Activated CD4-positive, alpha-beta T cell treated with anti-CD3 and anti-CD28 coated beads, Interleukin-2, amount 50 U/mL, for 4 hours (primary cell): Measurements from ENCODE around the gene MRPS15.
A peak's percentile ranks its signal among the peaks of the same experiment; 100 is the strongest.

Experiments
- DNase-seq, 2 experiments: peaks; one replicate each; pipeline ENCODE4 v3.0.0-alpha.2; 2020

Gene MRPS15

GRCh38 chr1:36417931-36418330 lies 46.3 kb downstream of the MRPS15 start:
- no peak for DNase-seq

GRCh38 chr1:36415661-36416326 lies 48.4 kb downstream of the MRPS15 start:
- no peak for DNase-seq

GRCh38 chr1:36414384-36414783 lies 49.8 kb downstream of the MRPS15 start:
- DNase-seq: no peak

DNA sequence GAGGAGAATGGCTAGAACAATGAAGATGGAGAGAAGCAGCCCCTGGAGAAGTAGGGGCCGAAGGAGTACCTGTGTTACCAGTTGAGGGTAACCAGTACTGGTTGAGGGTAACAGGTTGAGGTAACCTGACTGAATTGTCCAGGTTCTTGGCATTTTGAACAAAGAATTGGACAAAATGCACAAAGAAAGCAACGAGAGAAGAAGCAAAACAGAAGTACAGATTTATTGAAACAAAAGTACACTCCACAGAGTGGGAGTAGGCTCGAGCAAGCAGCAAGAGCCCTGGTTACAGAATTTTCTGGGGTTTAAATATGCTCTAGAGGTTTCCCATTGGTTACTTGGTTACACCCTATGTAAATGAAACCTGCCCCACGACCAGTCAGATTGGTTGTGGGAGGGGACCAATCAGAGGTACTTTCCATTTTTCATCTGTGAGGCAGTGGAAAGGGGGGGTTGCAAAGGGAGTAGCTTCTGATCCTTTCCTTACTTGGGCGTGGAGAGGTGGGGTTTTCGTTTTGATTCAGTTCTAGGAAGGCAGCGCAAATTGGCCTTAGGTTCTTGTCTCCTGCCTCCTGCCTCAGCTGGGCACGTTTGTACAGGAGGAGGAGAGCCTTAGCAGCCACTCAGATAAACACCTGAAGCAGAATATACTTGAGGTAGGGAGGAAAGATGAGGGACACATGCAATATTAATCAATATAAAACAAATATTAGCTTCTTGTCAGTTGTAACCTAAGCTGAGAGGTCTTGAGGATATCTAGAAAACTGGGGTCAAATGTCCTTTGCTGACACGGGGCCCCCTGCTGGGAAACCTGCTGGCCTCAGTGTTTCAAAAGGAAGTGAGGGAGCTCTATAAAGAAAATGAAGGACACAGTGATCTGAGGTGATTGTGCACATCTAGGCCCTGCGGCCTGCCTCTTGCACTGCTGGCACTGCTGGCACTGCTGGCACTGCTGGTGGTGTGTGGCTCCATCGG lies 52.2 kb downstream of the MRPS15 start:
- DNase-seq: peak; percentile 21 to 27

GRCh38 chr1:36408479-36408878 lies 55.7 kb downstream of the MRPS15 start:
- no peak for DNase-seq

DNA sequence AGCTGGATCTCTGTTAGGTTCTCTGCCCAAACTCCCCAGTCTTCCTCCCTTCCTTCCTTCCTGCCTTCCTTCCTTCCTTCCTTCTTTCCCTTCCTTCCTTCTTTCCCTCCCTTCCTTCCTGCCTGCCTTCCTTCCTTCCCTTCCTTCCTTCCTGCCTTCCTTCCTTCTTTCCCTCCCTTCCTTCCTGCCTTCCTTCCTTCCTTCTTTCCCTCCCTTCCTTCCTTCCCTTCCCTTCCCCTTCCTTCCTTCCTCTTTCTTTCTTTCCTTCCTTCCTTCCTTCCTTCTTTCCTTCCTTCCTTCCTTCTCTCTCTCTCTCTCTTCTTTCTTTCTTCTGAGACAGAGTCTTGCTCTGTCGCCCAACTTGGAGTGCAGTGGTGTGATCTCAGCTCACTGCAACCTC lies 57.7 kb downstream of the MRPS15 start:
- DNase-seq: no peak
